AG10803 (cell line): ENCODE data around the gene EIF4G1.

Experiments
- DNase-seq: peaks from one replicate; pipeline ENCODE4 v3.0.0; 2010; ENCODE audit warnings: low read depth
- H3K4me3 ChIP-seq: 2 replicates; pipeline ENCODE4 v1.5.1; 2011; ENCODE audit warnings: mild to moderate bottlenecking, low read length, control low read depth
- TF ChIP-seq, protein P1 (sequence below): conservative IDR thresholded peaks from 2 replicates; pipeline ENCODE4 v1.5.1; 2011; ENCODE audit warnings: mild to moderate bottlenecking, low read length, control low read depth, inconsistent platforms

Gene EIF4G1

DNA sequence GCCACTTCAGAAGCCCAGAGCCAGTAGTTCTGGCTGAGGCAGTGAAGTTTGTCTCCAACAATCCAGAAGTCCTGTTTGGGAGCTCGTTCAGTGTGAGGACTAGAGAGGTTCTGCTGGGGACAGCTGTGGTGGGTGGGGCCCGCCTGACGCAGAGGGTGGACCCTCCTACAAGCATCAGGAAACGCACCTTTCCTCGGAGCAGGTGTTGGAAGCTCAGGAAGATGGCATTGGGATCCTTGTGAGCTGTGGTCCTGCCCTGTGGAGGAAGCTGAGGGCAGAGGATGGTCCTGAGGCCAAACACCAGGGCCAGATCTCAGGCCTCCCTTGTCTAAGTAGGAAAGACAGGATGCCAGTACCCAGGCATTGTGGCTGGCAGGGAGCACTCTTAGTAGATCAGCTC, 58.5 kb downstream of the EIF4G1 start:
- no peak overlapping the region for H3K4me3 ChIP-seq
- DNase-seq = no peak
- TF ChIP-seq, protein P1, sequence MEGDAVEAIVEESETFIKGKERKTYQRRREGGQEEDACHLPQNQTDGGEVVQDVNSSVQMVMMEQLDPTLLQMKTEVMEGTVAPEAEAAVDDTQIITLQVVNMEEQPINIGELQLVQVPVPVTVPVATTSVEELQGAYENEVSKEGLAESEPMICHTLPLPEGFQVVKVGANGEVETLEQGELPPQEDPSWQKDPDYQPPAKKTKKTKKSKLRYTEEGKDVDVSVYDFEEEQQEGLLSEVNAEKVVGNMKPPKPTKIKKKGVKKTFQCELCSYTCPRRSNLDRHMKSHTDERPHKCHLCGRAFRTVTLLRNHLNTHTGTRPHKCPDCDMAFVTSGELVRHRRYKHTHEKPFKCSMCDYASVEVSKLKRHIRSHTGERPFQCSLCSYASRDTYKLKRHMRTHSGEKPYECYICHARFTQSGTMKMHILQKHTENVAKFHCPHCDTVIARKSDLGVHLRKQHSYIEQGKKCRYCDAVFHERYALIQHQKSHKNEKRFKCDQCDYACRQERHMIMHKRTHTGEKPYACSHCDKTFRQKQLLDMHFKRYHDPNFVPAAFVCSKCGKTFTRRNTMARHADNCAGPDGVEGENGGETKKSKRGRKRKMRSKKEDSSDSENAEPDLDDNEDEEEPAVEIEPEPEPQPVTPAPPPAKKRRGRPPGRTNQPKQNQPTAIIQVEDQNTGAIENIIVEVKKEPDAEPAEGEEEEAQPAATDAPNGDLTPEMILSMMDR = no peak

GRCh38 chr3:184373422-184373821, 59.0 kb downstream of the EIF4G1 start:
- DNase-seq = peak; percentile 60
- H3K4me3 ChIP-seq = no peak overlapping the region
- TF ChIP-seq, protein P1 = no peak

GRCh38 chr3:184375747-184376461, 61.5 kb downstream of the EIF4G1 start:
- TF ChIP-seq, protein P1 = no peak
- no peak for DNase-seq
- H3K4me3 ChIP-seq = no peak overlapping the region

DNA sequence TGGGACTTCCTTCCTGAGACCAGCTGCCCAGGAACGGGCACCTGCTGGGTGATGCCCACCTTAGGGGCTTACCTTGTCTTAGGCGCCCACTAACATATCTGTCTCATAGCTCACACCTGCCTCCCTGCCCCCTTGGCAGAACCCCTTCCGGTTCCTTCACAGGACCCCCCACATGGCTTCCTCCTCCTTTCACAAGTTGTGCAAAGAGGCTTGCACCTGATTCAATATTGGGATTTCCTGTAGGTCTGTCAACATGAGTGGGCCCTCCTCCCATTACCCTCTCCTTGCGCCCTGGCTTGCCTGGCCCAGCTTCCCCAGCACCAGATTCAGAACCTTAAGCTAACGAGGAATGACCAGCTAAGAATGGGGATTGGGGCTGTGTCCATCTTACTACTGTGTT, 63.0 kb downstream of the EIF4G1 start:
- no peak overlapping the region for H3K4me3 ChIP-seq
- no peak for DNase-seq
- TF ChIP-seq, protein P1 = no peak

- TF ChIP-seq, protein P1 = no peak
- H3K4me3 ChIP-seq = no peak within 1 kb of the TSS
- no peak for DNase-seq
These were observed 63.6 kb downstream of the EIF4G1 start, which contains the start of gene THPO for GRCh38 chr3:184377882-184378445. THPO (minus strand) TSS chr3:184378207; CDS start chr3:184376259, 1,948 bp downstream.

DNA sequence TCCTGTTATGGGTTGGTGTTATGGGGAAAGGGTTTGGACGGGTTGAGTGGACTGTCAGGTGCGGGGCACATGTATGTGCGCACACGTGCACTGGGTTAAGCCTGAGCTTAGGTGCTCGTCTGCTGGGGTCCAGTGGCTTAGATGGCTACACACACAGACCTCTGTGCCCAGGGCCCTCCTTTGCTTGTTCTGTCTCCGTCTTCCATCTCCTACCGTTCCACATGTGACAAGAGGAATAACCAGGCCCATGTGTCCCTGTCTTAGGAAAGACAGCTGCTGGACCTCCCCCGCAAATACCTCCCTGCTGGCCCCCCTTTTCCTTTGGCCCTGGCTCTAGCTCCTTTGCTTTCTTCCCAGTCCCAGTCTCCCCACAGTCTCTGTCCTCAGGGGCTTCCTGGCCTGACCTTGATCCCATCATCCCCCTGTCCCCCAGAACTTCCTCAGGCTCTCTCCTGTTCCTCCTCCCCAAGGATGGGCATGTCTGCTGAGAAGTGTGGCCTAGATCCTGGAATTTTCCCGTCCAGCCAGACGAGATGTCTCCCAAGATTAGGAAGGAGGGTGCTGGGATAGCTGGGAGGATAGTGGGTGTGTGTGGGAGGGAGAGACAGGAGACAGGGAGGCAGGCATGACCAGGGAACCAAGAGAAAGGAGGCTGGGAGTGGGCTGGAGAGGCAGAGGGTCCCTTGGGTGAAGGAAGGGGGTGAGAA, 64.4 kb downstream of the EIF4G1 start:
- TF ChIP-seq, protein P1 = no peak
- no peak for DNase-seq
- no peak overlapping the region for H3K4me3 ChIP-seq
